ENCODE data around the gene PGBD4. TPM values are rescaled to one million over a fixed set of nuclear protein-coding genes. Genes with fewer than 3 reads are reported as not detected.

The PGBD4 gene
- total RNA-seq, 2 donors from 2014 or later, result 0.68 to 0.93 TPM

- Histone ChIP-seq H3K36me3 (ENCODE audit: control insufficient read depth, insufficient read depth, low read length) (no peaks in the 10 kb centered on the region), H3K27me3 (ENCODE audit: control insufficient read depth, insufficient read depth, low read length, poor library complexity, severe bottlenecking) (no peaks in the 10 kb centered on the region), H3K4me3 (ENCODE audit: low read length) (no peak overlapping the region), H3K9me3 (ENCODE audit: control insufficient read depth, low read length) (peaks cover under 1% of the 10 kb centered on the region), H3K27ac (ENCODE audit: low read depth, low read length) (no peak overlapping the region), H3K4me1 (ENCODE audit: control insufficient read depth, insufficient read depth, low read length) (no peaks in the 10 kb centered on the region), H3K9ac (ENCODE audit: extremely low read depth, low read length, poor library complexity, severe bottlenecking) (no peak overlapping the region)
- WGBS, 2 experiments (ENCODE audit: insufficient coverage in 1 of 2, insufficient read length in 1 of 2), result 94 to 100% methylated on average over 1 to 5 of the region's 5 CpGs
- DNase-seq, result no peak
- peaks cover 10% of the 10 kb centered on the region for H3K9me3 Mint-ChIP-seq
- no peak overlapping the region for H3K27ac Mint-ChIP-seq
- H3K36me3 Mint-ChIP-seq (ENCODE audit: low read depth), result no peaks in the 10 kb centered on the region
- H3K4me1 Mint-ChIP-seq, result peaks cover 6% of the 10 kb centered on the region
- peaks cover 7% of the 10 kb centered on the region for H3K27me3 Mint-ChIP-seq (ENCODE audit: insufficient read depth)
- TF ChIP-seq, protein P1, sequence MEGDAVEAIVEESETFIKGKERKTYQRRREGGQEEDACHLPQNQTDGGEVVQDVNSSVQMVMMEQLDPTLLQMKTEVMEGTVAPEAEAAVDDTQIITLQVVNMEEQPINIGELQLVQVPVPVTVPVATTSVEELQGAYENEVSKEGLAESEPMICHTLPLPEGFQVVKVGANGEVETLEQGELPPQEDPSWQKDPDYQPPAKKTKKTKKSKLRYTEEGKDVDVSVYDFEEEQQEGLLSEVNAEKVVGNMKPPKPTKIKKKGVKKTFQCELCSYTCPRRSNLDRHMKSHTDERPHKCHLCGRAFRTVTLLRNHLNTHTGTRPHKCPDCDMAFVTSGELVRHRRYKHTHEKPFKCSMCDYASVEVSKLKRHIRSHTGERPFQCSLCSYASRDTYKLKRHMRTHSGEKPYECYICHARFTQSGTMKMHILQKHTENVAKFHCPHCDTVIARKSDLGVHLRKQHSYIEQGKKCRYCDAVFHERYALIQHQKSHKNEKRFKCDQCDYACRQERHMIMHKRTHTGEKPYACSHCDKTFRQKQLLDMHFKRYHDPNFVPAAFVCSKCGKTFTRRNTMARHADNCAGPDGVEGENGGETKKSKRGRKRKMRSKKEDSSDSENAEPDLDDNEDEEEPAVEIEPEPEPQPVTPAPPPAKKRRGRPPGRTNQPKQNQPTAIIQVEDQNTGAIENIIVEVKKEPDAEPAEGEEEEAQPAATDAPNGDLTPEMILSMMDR (conservative IDR thresholded peaks at IDR 0.05), result no peak
- H3K4me3 Mint-ChIP-seq, result no peak overlapping the region
Observed at GRCh38 chr15:34056911-34057310, 45.0 kb upstream of the PGBD4 start.

GRCh38 chr15:34059476-34059875 is 42.4 kb upstream of the PGBD4 start:
- H3K9ac ChIP-seq (ENCODE audit: extremely low read depth, low read length, poor library complexity, severe bottlenecking), result no peak overlapping the region
- Mint-ChIP-seq H3K36me3 (ENCODE audit: low read depth) (no peaks in the 10 kb centered on the region), H3K4me1 (peaks cover 6% of the 10 kb centered on the region), H3K27me3 (ENCODE audit: insufficient read depth) (no peaks in the 10 kb centered on the region), H3K9me3 (no peaks in the 10 kb centered on the region), H3K4me3 (no peak overlapping the region), H3K27ac (no peak overlapping the region)
- H3K36me3 ChIP-seq (ENCODE audit: control insufficient read depth, insufficient read depth, low read length), result no peaks in the 10 kb centered on the region
- no peaks in the 10 kb centered on the region for H3K4me1 ChIP-seq (ENCODE audit: control insufficient read depth, insufficient read depth, low read length)
- H3K27me3 ChIP-seq (ENCODE audit: control insufficient read depth, insufficient read depth, low read length, poor library complexity, severe bottlenecking), result no peaks in the 10 kb centered on the region
- H3K27ac ChIP-seq (ENCODE audit: low read depth, low read length), result no peak overlapping the region
- 76 to 82% methylated on average over 2 of the region's 2 CpGs for WGBS, 2 experiments (ENCODE audit: insufficient coverage in 1 of 2, insufficient read length in 1 of 2)
- no peaks in the 10 kb centered on the region for H3K9me3 ChIP-seq (ENCODE audit: control insufficient read depth, low read length)
- TF ChIP-seq, protein P1 (conservative IDR thresholded peaks at IDR 0.05), result no peak
- no peak for DNase-seq
- no peak overlapping the region for H3K4me3 ChIP-seq (ENCODE audit: low read length)

- Histone ChIP-seq H3K27ac (ENCODE audit: low read depth, low read length) (no peak overlapping the region), H3K9me3 (ENCODE audit: control insufficient read depth, low read length) (no peaks in the 10 kb centered on the region), H3K4me1 (ENCODE audit: control insufficient read depth, insufficient read depth, low read length) (no peaks in the 10 kb centered on the region), H3K27me3 (ENCODE audit: control insufficient read depth, insufficient read depth, low read length, poor library complexity, severe bottlenecking) (no peaks in the 10 kb centered on the region), H3K36me3 (ENCODE audit: control insufficient read depth, insufficient read depth, low read length) (no peaks in the 10 kb centered on the region), H3K9ac (ENCODE audit: extremely low read depth, low read length, poor library complexity, severe bottlenecking) (no peak overlapping the region), H3K4me3 (ENCODE audit: low read length) (no peak overlapping the region)
- H3K4me1 Mint-ChIP-seq, result peaks cover 6% of the 10 kb centered on the region
- WGBS, 2 experiments (ENCODE audit: insufficient coverage in 1 of 2, insufficient read length in 1 of 2), result 81 to 86% methylated on average over 3 of the region's 3 CpGs
- no peak for DNase-seq
- no peak overlapping the region for H3K4me3 Mint-ChIP-seq
- no peaks in the 10 kb centered on the region for H3K27me3 Mint-ChIP-seq (ENCODE audit: insufficient read depth)
- H3K27ac Mint-ChIP-seq, result no peak overlapping the region
- no peaks in the 10 kb centered on the region for H3K9me3 Mint-ChIP-seq
- H3K36me3 Mint-ChIP-seq (ENCODE audit: low read depth), result no peaks in the 10 kb centered on the region
- TF ChIP-seq, protein P1 (conservative IDR thresholded peaks at IDR 0.05), result no peak
Observed at GRCh38 chr15:34059946-34060345, 41.9 kb upstream of the PGBD4 start.
